ENCODE results near the gene LMO4.

GRCh38 chr1:87362834-87363426 is 34.2 kb downstream of the LMO4 start:
- no peak for TF ChIP-seq CTCF (conservative IDR thresholded peaks at IDR 0.05; ENCODE audit: low read depth in 2 of 2)
- TF ChIP-seq POLR2AphosphoS5 (IDR thresholded peaks at IDR 0.05; ENCODE audit: low read depth) = no peak
- TF ChIP-seq REST (IDR thresholded peaks at IDR 0.05; ENCODE audit: unreplicated experiment) = no peak
- no peak for TF ChIP-seq EZH2 (IDR thresholded peaks at IDR 0.05; ENCODE audit: low read depth, unreplicated experiment)
- TF ChIP-seq JUNB (IDR thresholded peaks at IDR 0.05; ENCODE audit: unreplicated experiment) = no peak
- TF ChIP-seq CREB1 (CRISPR knock-in tag; IDR thresholded peaks at IDR 0.05; ENCODE audit: low read depth) = no peak

All from GM23338 (cell line).